A172 (cell line): Measurements from ENCODE around the gene SNX21. TPM values are rescaled to one million over a fixed set of nuclear protein-coding genes. Genes with fewer than 3 reads are reported as not detected.
"Not testable (repeated sequence)": the region's sequence is repeated elsewhere in the genome, so short reads cannot be mapped to it uniquely, and the experiment has no call there.

Source experiments
- DNase-seq: peaks from one replicate; pipeline ENCODE4 v3.0.0-alpha.2; 2015; ENCODE audit warnings: low spot score
- total RNA-seq: library from RNA; depleted of rRNA; stranded (reverse); fragments of >200 nt; shearing (Covaris generic); gene quantifications from 2 replicates; pipeline ENCODE4 v1.2.3, GENCODE V29; 2014

The SNX21 gene
- total RNA-seq, 1 experiment from 2014 or later: 59.2 TPM

GRCh38 chr20:45822857-45823256 is 10.7 kb upstream of the SNX21 start:
- DNase-seq: peak; percentile 34

GRCh38 chr20:45823949-45824835 is 9.4 kb upstream of the SNX21 start:
- DNase-seq: no peak

GRCh38 chr20:45826381-45827019 is 7.1 kb upstream of the SNX21 start:
- DNase-seq: peak; percentile 33

GRCh38 chr20:45827030-45827652 is 6.5 kb upstream of the SNX21 start, which contains the start of gene TNNC2:
TNNC2 (minus strand) TSS chr20:45827312; CDS start chr20:45827248, 64 bp downstream.
- no peak for DNase-seq

- no peak for DNase-seq
Observed at GRCh38 chr20:45827712-45828111, 5.9 kb upstream of the SNX21 start.

- DNase-seq: no peak
Observed at GRCh38 chr20:45828589-45828988, 5.0 kb upstream of the SNX21 start.

GRCh38 chr20:45829673-45830106 is 3.9 kb upstream of the SNX21 start:
- not testable (repeated sequence) for DNase-seq

GRCh38 chr20:45832619-45833018 is 980 bp upstream of the SNX21 start:
- DNase-seq: no peak

- DNase-seq: peak; percentile 57
Observed at GRCh38 chr20:45833883-45834796, 541 bp downstream of the SNX21 start.

- no peak for DNase-seq
Observed at GRCh38 chr20:45834797-45835161, 1.2 kb downstream of the SNX21 start.

GRCh38 chr20:45835329-45835765 is 1.7 kb downstream of the SNX21 start:
- DNase-seq: no peak

GRCh38 chr20:45835825-45836224 is 2.2 kb downstream of the SNX21 start:
- DNase-seq: peak; percentile 77

GRCh38 chr20:45836841-45837240 is 3.2 kb downstream of the SNX21 start:
- DNase-seq: no peak

GRCh38 chr20:45840700-45841198 is 7.2 kb downstream of the SNX21 start:
- no peak for DNase-seq

GRCh38 chr20:45841407-45842129 is 8.0 kb downstream of the SNX21 start:
- DNase-seq: no peak

- peak; percentile 28 for DNase-seq
Observed at GRCh38 chr20:45842169-45842812, 8.7 kb downstream of the SNX21 start.

- DNase-seq: no peak
Observed at GRCh38 chr20:45843506-45843905, 9.9 kb downstream of the SNX21 start.

GRCh38 chr20:45845452-45845851 is 11.9 kb downstream of the SNX21 start:
- DNase-seq: no peak

GRCh38 chr20:45848421-45848820 is 14.8 kb downstream of the SNX21 start:
- no peak for DNase-seq
